Activated CD4-positive, alpha-beta T cell treated with anti-CD3 and anti-CD28 coated beads for 24 hours (primary cell): Measurements from ENCODE around the gene FLRT1.
"Not testable (repeated sequence)": the region's sequence is repeated elsewhere in the genome, so short reads cannot be mapped to it uniquely, and the experiment has no call there.

ENCODE experiments used
- DNase-seq, 2 donors: peaks; one replicate each; pipeline ENCODE4 v3.0.0-alpha.2; 2020; ENCODE audit warnings: low read depth in 2 of 2

Gene FLRT1

GRCh38 chr11:64044730-64045393 is 9.1 kb downstream of the FLRT1 start:
- no peak for DNase-seq

- no peak for DNase-seq
Observed at GRCh38 chr11:64045700-64046099, 10.0 kb downstream of the FLRT1 start.

- DNase-seq: not testable (repeated sequence)
Observed at GRCh38 chr11:64047373-64047772, 11.6 kb downstream of the FLRT1 start.

GRCh38 chr11:64048042-64048854 is 12.5 kb downstream of the FLRT1 start:
- no peak for DNase-seq

GRCh38 chr11:64049509-64049908 is 13.8 kb downstream of the FLRT1 start:
- no peak for DNase-seq

- DNase-seq: no peak
Observed at GRCh38 chr11:64051297-64051696, 15.6 kb downstream of the FLRT1 start.

GRCh38 chr11:64052436-64052835 is 16.7 kb downstream of the FLRT1 start:
- no peak for DNase-seq

GRCh38 chr11:64052938-64053622 is 17.3 kb downstream of the FLRT1 start:
- DNase-seq: no peak

GRCh38 chr11:64053699-64054098 is 18.0 kb downstream of the FLRT1 start:
- DNase-seq: no peak

GRCh38 chr11:64055077-64055476 is 19.3 kb downstream of the FLRT1 start:
- no peak for DNase-seq

- DNase-seq: no peak
Observed at GRCh38 chr11:64056213-64056785, 20.6 kb downstream of the FLRT1 start.

- DNase-seq: no peak
Observed at GRCh38 chr11:64056861-64057260, 21.1 kb downstream of the FLRT1 start.

GRCh38 chr11:64057890-64058289 is 22.2 kb downstream of the FLRT1 start:
- DNase-seq: no peak

- no peak for DNase-seq
Observed at GRCh38 chr11:64058494-64058893, 22.8 kb downstream of the FLRT1 start.

GRCh38 chr11:64059339-64060140 is 23.8 kb downstream of the FLRT1 start:
- no peak for DNase-seq

GRCh38 chr11:64060263-64060860 is 24.6 kb downstream of the FLRT1 start:
- no peak for DNase-seq

- DNase-seq: peak; percentile 32 to 33
Observed at GRCh38 chr11:64060861-64061444, 25.2 kb downstream of the FLRT1 start.

- no peak for DNase-seq
Observed at GRCh38 chr11:64062185-64063039, 26.7 kb downstream of the FLRT1 start.

GRCh38 chr11:64063777-64064176 is 28.0 kb downstream of the FLRT1 start:
- DNase-seq: no peak
